GM21786 (cell line): ENCODE measurements around the gene SIL1.

Experiments
- ATAC-seq: cut with Tn5 transposase; IDR thresholded peaks from one replicate; pipeline ENCODE4 v1.9.1; 2021; ENCODE audit not compliant: unreplicated experiment

Gene SIL1

GRCh38 chr5:138898299-138898698, 299.9 kb downstream of the SIL1 start:
- ATAC-seq = no peak
